Astrocyte of the cerebellum (primary cell): ENCODE data around the gene HIRIP3.
"Not testable (repeated sequence)": the region's sequence is repeated elsewhere in the genome, so short reads cannot be mapped to it uniquely, and the experiment has no call there.

Source experiments
- DNase-seq: peaks from one replicate; pipeline ENCODE4 v3.0.0-alpha.2; 2011; ENCODE audit warnings: low read depth
- H3K4me3 ChIP-seq: 2 replicates; pipeline ENCODE4 v1.5.1; 2011; ENCODE audit warnings: mild to moderate bottlenecking, low read depth, low read length, moderate library complexity
- CTCF ChIP-seq: IDR thresholded peaks from 2 replicates; pipeline ENCODE4 v1.5.1; 2012; ENCODE audit warnings: low read length, low read depth, moderate library complexity, mild to moderate bottlenecking; ENCODE audit errors: missing control alignments
- in situ Hi-C: cut with HindIII; loops from 2 replicates; pipeline ENCODE4 v1.10.0; 2017; ENCODE audit warnings: low sequenced_read_pairs

The HIRIP3 gene

DNA sequence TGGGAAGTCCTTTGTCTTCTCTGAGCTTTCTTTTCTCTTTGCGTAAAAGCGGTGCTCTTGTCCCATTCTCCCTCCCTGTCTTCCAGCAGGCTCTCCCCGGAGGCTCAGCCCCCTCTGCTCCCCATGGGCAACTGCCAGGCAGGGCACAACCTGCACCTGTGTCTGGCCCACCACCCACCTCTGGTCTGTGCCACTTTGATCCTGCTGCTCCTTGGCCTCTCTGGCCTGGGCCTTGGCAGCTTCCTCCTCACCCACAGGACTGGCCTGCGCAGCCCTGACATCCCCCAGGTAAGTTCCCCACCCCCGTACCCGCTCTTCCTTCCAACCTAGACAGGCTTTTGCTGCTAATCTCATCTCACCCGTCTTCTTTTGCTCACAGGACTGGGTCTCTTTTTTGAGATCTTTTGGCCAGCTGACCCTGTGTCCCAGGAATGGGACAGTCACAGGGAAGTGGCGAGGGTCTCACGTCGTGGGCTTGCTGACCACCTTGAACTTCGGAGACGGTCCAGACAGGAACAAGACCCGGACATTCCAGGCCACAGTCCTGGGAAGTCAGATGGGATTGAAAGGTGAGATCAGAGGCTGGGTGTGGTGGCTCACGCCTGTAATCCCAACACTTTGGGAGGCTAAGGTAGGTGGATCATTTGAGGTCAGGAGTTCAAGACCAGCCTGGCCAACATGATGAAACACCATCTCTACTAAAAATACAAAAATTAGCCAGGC is 32.2 kb downstream of the HIRIP3 start:
- in situ Hi-C loops: no loop called here

DNA sequence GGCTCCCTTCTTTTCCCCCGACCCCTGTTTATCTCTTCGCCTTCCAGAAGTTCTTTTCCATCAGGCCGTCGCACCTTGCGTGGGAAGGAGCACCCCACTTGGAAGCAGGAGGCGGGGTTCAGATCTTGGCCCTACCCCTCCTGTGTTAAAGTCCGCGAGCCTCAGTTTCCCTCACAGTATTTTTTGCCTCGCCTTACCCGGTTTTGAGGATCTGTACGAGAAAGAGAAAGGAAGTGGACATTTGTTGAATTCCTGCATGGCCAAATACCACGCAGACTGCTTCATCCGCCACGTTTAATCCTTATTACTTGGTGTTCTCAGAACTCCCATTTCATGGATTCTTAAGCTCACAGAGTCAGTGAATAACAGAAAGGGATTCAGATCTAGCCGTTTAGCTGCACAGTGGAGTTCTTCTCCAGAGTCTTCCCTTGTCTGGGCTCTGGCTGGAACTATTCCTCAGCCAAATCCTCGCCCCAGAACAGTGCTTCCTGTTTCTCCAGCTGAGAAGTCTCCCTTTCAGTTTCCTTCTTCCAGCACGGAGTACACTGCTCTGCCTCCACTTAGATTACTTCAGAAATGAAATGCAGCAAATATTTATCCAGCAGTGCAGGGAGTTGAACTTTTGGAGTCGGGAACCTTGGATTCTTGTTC is 32.9 kb downstream of the HIRIP3 start:
- in situ Hi-C loops: no loop called here
- TF ChIP-seq CTCF: no peak
- DNase-seq: no peak
- peak overlapping the region; percentile 63 for H3K4me3 ChIP-seq

More for the DNA sequence above, 32.2 kb downstream of the HIRIP3 start:
- H3K4me3 ChIP-seq: peak overlapping the region; percentile 63
- no peak for TF ChIP-seq CTCF
- no peak for DNase-seq

DNA sequence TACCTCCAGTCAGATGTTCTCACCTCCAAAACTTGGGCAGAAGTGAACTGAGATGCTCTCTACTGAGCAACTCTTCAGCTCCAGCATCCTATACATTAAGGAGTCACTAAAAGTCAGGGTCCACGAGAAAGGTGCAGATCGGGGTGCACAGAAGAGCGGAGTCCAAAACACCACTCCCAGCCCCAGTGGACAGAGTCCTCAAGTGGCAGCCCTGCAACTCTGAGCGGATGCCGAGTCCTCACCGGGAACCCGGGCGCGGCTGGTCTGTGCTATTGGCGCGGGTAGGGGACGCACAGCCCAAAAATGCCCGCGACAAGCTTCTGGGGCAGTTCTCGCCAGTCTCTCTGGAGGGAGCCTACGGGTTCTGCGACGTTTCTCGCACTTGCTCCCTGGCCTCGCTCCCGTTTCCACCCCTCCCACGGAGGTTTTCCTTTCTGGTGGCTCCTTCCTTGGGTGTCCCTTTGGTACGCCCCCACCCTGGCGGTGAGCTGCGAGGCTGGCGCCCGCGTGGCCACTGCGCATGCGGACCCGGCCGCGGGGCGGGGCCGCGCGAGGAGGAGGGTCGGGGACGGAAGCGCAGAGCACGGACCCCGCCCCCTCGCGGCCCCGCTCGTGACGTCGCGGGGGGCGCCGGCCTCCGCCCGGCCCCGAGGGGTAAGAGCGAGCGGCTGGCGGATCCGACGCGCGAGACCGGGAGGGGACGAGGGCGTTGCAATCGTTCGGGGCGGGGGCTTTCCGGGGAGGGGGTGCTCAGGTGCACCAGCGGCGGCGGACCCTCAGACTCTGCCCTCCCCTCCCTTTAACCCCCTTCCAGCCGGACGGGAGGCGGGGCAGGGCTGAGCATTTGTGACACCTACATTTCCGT is 33.7 kb downstream of the HIRIP3 start, which contains the start of gene TMEM219:
TSS of gene TMEM219 (plus strand) at position 601 of the 865 bp plus-strand sequence. CDS start 1,065 bp downstream, outside the sequence.
- DNase-seq: peak; percentile 41
- H3K4me3 ChIP-seq: peak within 1 kb of the TSS; percentile 63
- TF ChIP-seq CTCF: peak; percentile 48
- in situ Hi-C loops: no loop called here

DNA sequence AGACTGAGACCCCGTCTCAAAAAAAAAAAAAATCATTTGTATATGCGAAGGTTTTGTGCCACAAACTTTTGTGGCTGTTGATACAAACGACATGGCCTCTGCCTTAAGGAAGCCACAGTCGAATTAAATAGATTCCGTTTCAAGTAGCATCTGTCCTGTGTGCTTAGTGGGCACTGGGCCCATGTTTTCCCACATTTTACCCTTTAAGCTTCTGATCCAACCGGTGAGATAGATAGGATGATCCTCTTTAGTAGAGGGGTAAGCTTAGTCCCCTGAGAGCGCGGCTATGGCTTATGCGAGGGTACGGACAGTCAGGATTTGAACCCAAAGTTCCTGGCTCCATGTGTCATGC is 34.3 kb downstream of the HIRIP3 start:
- peak overlapping the region; percentile 63 for H3K4me3 ChIP-seq
- in situ Hi-C loops: no loop called here
- DNase-seq: no peak
- TF ChIP-seq CTCF: no peak

GRCh38 chr16:29959821-29960220 is 35.6 kb downstream of the HIRIP3 start:
- H3K4me3 ChIP-seq, in situ Hi-C loops, DNase-seq: not testable (repeated sequence)

DNA sequence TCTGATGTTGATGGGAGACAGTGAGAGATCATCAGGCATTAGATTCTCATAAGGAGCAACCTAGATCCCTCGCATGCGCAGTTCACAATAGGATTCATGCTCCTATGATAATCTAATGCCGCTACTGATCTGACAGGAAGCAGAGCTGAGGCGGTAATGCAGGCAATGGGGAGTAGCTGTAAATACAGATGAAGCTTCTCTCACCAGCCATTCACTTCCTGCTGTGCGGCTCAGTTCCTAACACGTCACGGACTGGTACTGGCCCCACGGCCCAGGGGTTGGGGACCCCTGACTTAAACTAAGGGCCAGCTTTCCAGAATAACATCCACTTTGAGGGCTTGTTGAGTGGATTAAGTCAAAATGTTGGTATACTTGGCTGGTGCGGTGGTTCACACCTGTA is 36.1 kb downstream of the HIRIP3 start:
- in situ Hi-C loops: no loop called here

More for the DNA sequence above, 36.1 kb downstream of the HIRIP3 start:
- DNase-seq: no peak
- TF ChIP-seq CTCF: no peak
- H3K4me3 ChIP-seq: no peak overlapping the region
